Activated T-helper 9 cell treated with anti-CD3 and anti-CD28 coated beads, Interleukin-2, amount 50 U/mL, for 16 hours (primary cell): ENCODE results near the gene DTWD2.
"Not testable (repeated sequence)": the region's sequence is repeated elsewhere in the genome, so short reads cannot be mapped to it uniquely, and the experiment has no call there.

Experiments
- DNase-seq: peaks from one replicate; pipeline ENCODE4 v3.0.0-alpha.2; 2020; ENCODE audit warnings: low read depth

Gene DTWD2

GRCh38 chr5:118987988-118988865 lies at the start of gene DTWD2:
DTWD2 (minus strand) TSS chr5:118988547; CDS start chr5:118988511, 36 bp downstream.
- DNase-seq: peak; percentile 85

GRCh38 chr5:119037496-119038215 lies 49.3 kb upstream of the DTWD2 start:
- DNase-seq: no peak

GRCh38 chr5:119036101-119036762 lies 47.9 kb upstream of the DTWD2 start:
- DNase-seq: no peak

- no peak for DNase-seq
Measured at GRCh38 chr5:119033135-119033534, 44.8 kb upstream of the DTWD2 start.

- DNase-seq: no peak
Measured at GRCh38 chr5:119032656-119033055, 44.3 kb upstream of the DTWD2 start.

- DNase-seq: no peak
Measured at GRCh38 chr5:119031905-119032304, 43.6 kb upstream of the DTWD2 start.

- no peak for DNase-seq
Measured at GRCh38 chr5:119031011-119031886, 42.9 kb upstream of the DTWD2 start.

GRCh38 chr5:119028575-119028974 lies 40.2 kb upstream of the DTWD2 start:
- DNase-seq: no peak

- DNase-seq: no peak
Measured at GRCh38 chr5:119022773-119023172, 34.4 kb upstream of the DTWD2 start.

- no peak for DNase-seq
Measured at GRCh38 chr5:119022017-119022745, 33.8 kb upstream of the DTWD2 start.

GRCh38 chr5:119021149-119021732 lies 32.9 kb upstream of the DTWD2 start:
- no peak for DNase-seq

GRCh38 chr5:119019949-119020348 lies 31.6 kb upstream of the DTWD2 start:
- DNase-seq: no peak

- no peak for DNase-seq
Measured at GRCh38 chr5:119019501-119019900, 31.2 kb upstream of the DTWD2 start.

- DNase-seq: no peak
Measured at GRCh38 chr5:119017994-119018393, 29.6 kb upstream of the DTWD2 start.

- no peak for DNase-seq
Measured at GRCh38 chr5:119016125-119016774, 27.9 kb upstream of the DTWD2 start.

GRCh38 chr5:119011186-119011585 lies 22.8 kb upstream of the DTWD2 start:
- no peak for DNase-seq

- DNase-seq: no peak
Measured at GRCh38 chr5:119010206-119010605, 21.9 kb upstream of the DTWD2 start.

GRCh38 chr5:119009131-119009530 lies 20.8 kb upstream of the DTWD2 start:
- DNase-seq: no peak

- no peak for DNase-seq
Measured at GRCh38 chr5:118999696-119000095, 11.3 kb upstream of the DTWD2 start.

GRCh38 chr5:118998861-118999260 lies 10.5 kb upstream of the DTWD2 start:
- DNase-seq: not testable (repeated sequence)
